GM18861 (cell line): ENCODE measurements around the gene PHACTR3.
"Not testable (repeated sequence)": the region's sequence is repeated elsewhere in the genome, so short reads cannot be mapped to it uniquely, and the experiment has no call there.

ENCODE experiments used
- ATAC-seq: cut with Tn5 transposase; IDR thresholded peaks from one replicate; pipeline ENCODE4 v1.9.1; 2021; ENCODE audit not compliant: unreplicated experiment

Gene PHACTR3

DNA sequence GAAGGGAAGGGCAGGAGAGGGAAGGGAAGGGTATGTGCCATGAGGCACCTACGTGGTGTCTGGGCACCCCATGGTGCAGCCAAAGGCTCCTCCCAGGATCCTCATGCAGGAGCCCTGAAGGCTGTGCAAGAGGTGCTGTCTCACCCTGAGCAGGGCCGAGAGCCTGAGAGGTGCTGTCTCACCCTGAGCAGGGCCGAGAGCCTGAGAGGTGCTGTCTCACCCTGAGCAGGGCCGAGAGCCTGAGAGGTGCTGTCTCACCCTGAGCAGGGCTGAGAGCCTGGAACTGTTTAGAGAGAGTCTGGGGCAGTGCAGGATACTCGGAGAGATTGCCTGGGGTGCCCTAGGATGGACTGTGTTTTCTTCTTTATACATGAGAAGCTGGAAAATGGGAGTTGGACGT lies 14.2 kb downstream of the PHACTR3 start:
- not testable (repeated sequence) for ATAC-seq

GRCh38 chr20:59620860-59621505 lies 16.6 kb downstream of the PHACTR3 start:
- no peak for ATAC-seq

- no peak for ATAC-seq
Measured at GRCh38 chr20:59622496-59622895, 18.2 kb downstream of the PHACTR3 start.

GRCh38 chr20:59623133-59623532 lies 18.8 kb downstream of the PHACTR3 start:
- ATAC-seq: no peak

- ATAC-seq: no peak
Measured at GRCh38 chr20:59623583-59623982, 19.2 kb downstream of the PHACTR3 start.

GRCh38 chr20:59624401-59624800 lies 20.1 kb downstream of the PHACTR3 start:
- ATAC-seq: no peak

DNA sequence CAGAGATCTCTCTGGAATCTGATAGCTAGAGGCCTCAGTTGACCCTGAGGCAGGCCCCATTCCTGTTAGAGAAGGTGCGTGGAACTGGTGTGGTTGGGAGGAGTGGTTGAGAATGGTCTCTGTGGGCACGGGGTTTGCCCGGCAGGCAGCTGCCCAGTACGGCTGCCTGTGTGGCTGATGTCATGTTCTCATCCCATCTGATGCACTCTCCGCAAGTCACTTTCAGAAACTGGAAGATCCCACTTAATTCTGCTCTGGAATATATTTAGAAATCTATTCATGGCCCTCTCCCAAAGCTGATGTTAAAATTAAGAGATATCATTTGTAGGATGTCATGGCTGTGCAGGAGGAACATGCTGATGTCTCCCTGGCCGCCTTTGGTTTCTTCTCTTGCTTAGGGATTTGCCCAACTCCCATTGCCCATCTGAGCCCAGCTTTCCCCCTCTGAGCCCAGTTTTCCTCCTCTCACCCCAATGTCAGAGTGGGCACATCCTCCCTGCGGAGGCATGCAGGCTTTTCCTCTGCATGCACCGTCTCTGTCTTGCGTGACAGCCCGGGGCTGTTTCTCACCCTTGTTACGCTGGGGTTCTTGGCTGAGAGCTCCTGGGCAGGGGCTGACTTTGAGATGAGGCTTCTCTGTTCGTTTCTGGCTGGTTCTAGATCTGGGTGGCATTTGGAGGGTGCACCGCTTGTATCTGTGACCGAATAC lies 21.0 kb downstream of the PHACTR3 start:
- ATAC-seq: no peak

- no peak for ATAC-seq
Measured at GRCh38 chr20:59627298-59627697, 23.0 kb downstream of the PHACTR3 start.

GRCh38 chr20:59628171-59628570 lies 23.8 kb downstream of the PHACTR3 start:
- ATAC-seq: no peak

GRCh38 chr20:59629141-59630045 lies 25.1 kb downstream of the PHACTR3 start:
- no peak for ATAC-seq

DNA sequence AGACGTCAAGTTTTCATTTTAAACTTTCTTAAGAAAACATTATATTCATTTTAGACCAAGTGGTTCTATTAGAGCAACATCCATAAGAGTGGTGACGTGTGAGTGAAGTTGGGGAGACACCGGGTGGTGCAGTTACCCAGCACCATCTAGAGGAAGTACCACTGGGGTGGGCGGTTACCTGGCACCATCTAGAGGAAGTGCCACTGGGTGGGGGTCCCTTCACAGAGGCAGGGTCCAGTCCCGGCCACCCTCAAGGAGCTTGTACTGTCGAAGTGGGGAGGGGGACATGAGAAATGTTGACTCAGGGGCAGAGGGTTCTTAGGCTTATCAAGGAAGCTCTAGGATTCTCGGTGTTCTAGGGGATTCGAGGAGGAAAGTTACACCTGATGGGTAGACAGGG lies 26.2 kb downstream of the PHACTR3 start:
- no peak for ATAC-seq

- ATAC-seq: no peak
Measured at GRCh38 chr20:59631751-59632540, 27.6 kb downstream of the PHACTR3 start.

DNA sequence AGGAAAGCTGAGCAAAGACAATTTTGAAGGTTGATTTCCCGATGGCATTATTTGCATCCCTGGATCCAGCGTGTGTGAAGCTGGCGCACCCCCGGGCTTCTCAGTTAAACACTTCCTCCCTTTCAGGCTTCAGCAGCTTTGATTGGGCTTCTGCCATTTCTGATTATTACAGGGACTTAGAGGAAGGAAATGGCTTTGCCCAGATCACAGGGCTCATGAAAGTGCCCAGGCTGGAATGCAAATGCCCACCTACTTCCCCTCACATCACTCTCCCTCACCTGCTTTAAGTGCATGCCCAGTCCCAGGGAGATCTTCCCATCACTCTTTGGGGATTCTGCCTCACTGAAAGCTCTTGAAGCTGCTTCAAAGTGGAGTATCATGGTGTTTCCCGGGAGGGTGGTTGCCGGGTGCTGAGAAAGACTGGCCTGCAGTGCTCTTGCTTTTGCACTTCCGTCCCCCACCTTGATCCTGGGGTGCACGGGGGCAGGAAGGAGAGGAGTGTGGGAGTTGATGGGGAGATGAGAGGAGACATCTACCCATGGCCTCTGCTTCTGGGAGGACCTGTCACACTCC lies 28.3 kb downstream of the PHACTR3 start:
- ATAC-seq: no peak

GRCh38 chr20:59633656-59634251 lies 29.4 kb downstream of the PHACTR3 start:
- no peak for ATAC-seq

- ATAC-seq: no peak
Measured at GRCh38 chr20:59634435-59635005, 30.2 kb downstream of the PHACTR3 start.

- ATAC-seq: no peak
Measured at GRCh38 chr20:59636766-59637370, 32.5 kb downstream of the PHACTR3 start.

GRCh38 chr20:59640267-59640666 lies 35.9 kb downstream of the PHACTR3 start:
- no peak for ATAC-seq

DNA sequence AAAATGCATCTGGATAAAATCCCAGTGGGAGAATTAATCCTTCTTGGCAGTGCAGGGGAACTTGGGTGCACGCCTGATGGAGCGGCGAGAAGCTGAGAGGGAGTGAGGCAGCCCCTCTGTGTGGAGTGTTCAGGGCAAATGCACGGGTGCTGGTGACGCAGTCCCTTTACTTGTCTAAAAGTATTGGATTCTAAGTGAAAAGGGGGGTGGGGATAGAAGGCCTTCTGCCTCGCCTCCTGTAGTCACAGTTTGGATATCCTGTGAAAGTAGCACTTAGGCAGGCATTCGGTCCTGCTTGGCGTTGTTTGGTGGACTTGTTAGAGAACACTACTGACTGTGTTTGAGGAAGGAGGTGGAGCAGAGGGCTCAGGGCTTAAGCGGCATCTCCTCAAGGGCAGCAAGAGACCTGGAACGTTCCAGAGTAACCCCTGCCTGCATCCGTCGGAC lies 39.3 kb downstream of the PHACTR3 start:
- no peak for ATAC-seq

GRCh38 chr20:59644371-59644939 lies 40.1 kb downstream of the PHACTR3 start:
- no peak for ATAC-seq
